HG03442 (cell line): ENCODE results near the gene ZP3.
"Not testable (repeated sequence)": the region's sequence is repeated elsewhere in the genome, so short reads cannot be mapped to it uniquely, and the experiment has no call there.

Experiments used
- ATAC-seq: cut with Tn5 transposase; IDR thresholded peaks from one replicate; pipeline ENCODE4 v1.9.1; 2021; ENCODE audit warnings: mild to moderate bottlenecking, moderate library complexity; ENCODE audit not compliant: unreplicated experiment

The ZP3 gene

GRCh38 chr7:76480403-76481253 is 55.9 kb downstream of the ZP3 start:
- not testable (repeated sequence) for ATAC-seq

GRCh38 chr7:76482660-76483059 is 57.9 kb downstream of the ZP3 start:
- ATAC-seq: not testable (repeated sequence)

- ATAC-seq: not testable (repeated sequence)
Measured at GRCh38 chr7:76483081-76483480, 58.3 kb downstream of the ZP3 start.

GRCh38 chr7:76484456-76484855 is 59.7 kb downstream of the ZP3 start:
- ATAC-seq: not testable (repeated sequence)

- peak; percentile 7 for ATAC-seq
Measured at GRCh38 chr7:76485822-76486610, 61.3 kb downstream of the ZP3 start.

- ATAC-seq: peak; percentile 98
Measured at GRCh38 chr7:76486618-76487017, 61.9 kb downstream of the ZP3 start.

- not testable (repeated sequence) for ATAC-seq
Measured at GRCh38 chr7:76487969-76488368, 63.2 kb downstream of the ZP3 start.
